EH (cell line): ENCODE data around the gene RUNX3.
"Not testable (repeated sequence)": the region's sequence is repeated elsewhere in the genome, so short reads cannot be mapped to it uniquely, and the experiment has no call there.

Source experiments
- DNase-seq: peaks from one replicate; pipeline ENCODE4 v3.0.0-alpha.2; 2015; ENCODE audit warnings: low read depth

Gene RUNX3

DNA sequence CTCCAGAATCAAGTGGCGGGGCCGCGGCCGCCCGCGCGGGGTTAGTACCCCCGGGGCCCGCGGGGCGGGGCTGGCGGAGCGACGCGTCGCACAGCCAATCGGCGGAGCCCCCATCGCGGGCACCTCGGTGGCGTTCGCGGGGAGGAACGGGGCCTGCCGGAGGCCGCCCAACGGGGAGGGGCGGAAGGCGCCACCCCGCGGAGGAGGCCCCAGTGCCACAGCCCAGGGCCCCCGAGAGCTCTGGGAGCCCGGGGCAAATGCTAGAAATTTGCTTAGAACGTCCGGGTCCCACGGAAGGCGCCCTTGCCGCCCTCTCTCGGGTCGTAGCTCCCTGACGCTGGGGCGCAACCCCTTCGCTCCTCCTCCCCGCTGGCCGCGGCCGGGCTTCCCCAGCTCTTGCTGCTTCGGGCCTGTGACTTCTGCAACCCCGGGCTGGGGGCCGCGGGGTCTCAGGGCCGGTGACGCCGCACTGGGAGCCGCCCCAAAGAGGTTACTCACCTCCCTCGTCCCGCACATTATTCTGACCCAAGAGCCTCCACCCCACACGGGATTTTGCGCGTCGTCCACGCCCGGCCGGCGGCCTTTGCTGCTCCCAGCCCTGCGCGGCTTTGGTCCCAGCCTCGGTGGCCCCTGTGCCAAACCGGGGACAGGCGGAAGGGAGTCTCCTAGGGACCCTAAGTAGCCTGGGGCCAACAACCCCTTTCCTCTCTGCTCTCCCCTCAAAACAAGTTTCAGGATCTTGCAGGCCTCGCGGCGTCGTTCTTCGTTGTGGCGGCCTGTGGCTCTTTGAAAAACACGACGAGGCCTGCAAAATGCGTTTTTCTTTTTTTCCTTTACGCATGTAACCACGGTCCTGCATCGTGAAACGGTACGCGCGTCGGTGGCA is at the start of gene RUNX3:
RUNX3 (minus strand) TSS at position 17 of the 886 bp plus-strand sequence. CDS start 408 bp downstream, outside the sequence.
- peak; percentile 78 for DNase-seq

DNA sequence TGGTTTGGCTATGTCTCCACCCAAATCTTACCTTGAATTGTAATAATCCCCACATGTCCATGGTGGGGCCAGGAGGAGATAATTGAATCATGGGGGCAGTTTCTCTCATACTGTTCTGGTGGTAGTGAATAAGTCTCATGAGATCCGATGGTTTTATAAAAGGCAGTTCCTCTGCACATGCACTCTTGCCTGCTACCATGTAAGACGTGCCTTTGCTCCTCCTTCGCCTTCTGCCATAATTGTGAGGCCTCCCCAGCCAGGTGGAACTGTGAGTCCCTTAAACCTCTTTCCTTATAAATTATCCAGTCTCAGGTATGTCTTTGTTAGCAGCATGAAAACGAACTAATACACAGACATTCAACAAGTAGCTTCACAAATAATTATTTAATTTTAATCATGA is 49.2 kb upstream of the RUNX3 start:
- not testable (repeated sequence) for DNase-seq

- no peak for DNase-seq
Measured at GRCh38 chr1:24978383-24979032, 48.4 kb upstream of the RUNX3 start.

- DNase-seq, result no peak
Measured at GRCh38 chr1:24975391-24975790, 45.3 kb upstream of the RUNX3 start.

- no peak for DNase-seq
Measured at GRCh38 chr1:24973315-24973714, 43.2 kb upstream of the RUNX3 start.

DNA sequence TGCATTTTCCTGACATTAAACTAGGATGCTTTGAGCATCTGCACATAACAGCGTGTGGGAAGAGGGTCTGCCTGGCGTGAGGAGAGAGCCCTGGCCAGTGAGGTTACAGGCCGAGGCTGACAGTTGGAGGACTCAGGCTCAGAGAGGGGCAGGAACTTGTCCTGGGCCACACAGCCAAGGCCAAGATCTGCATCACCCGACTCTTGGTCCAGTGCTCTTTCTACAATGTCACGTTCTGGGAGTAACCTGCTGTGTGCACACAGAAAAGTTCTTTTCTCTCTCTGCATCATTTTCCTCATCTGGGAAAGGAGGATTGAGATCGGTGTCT is 42.8 kb upstream of the RUNX3 start:
- DNase-seq, result no peak

DNA sequence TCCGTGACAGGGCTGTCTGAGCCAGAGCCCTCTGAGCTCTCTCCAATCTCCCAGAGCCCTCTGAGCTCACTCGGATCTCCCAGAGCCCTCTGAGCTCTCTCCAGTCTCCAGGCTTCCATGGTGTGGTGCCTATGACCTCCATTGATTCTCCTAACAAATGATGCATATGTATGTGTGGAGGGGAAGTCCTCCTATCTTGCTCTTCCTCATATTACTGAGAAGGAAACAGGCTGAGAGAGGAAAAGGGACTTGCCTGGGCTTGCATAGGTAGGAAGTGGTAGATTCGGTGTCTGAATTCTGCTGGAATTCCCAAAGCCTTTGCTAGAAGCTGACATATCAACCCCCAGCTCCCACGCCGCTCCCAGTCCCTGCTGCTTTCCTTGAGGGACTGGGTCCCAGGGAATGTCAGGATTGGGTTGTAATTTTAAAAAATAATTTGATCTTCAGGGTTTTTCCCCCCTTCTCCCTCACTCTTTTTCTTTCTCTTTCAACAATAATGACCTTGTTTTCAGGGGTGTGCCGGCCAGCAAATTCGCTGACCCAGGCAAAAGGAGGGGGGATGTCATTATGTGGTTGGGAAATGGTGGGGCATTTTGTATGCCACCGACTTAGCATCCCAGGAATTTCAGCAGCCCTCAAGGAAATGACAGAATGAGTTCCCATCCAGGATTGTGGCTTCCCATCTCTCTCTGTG is 42.3 kb upstream of the RUNX3 start:
- peak; percentile 33 for DNase-seq

DNA sequence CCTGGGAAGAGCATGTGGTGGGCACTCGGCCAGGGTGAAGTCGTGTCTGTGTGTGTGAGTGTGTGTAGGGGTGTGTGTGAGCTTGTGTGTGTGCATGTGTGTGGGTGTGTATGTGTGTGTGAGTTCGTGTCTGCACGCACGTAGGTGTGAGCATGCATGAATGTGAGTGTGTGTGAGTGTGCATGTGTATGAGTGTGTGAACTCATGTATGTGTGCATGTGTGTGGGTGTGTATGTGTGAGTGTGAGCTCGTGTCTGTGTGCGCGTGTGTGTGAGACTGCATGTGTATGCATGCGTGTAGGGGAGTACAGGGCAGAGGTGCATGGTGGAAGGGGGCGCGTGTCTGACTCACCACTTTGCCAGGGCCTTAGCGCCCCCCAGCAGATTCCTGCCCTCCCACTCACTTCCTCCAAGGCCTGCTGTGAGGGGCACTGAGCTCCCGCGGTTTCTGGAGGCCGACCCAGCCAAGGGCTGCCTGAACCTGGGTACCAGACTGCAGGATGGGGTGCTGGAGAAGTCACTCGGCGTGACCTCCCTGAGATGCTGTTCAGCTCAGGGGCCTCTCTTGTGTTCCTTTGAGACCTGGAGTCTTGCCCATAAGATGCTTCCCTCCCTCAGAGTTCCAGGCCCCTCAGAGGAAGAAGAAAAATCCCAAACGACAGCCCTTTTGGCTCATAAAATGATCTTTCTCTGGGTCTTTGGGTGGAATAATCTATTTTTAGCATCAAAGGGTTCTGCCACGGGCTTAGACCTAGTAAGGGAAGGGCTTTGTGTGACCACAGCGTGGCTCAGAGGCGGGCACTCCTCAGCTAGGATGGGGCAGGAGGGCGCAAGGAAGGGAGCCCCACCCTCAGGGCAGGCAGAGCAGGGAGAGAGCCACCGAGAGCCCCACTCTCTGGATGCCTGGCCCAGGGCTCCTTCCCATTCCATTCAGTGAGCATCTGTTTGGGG is 41.1 kb upstream of the RUNX3 start:
- DNase-seq, result peak; percentile 46

DNA sequence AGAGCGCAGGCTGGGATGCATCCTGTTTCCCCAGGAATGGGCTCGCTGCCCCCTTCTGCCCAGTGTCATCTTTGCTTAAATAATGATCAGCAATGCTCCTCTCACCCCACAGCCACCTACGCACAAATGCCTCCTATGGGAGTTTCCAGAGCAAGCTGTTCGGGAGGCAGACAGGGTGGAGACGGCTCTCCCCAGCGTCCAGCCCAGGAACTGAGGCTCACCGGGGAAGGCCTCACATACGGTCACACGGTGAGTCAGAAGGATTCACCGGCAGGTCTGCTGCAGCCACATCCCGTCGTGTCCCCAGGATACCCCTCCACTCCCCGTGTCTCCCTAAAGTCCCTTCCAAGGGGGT is 40.3 kb upstream of the RUNX3 start:
- peak; percentile 63 for DNase-seq

DNA sequence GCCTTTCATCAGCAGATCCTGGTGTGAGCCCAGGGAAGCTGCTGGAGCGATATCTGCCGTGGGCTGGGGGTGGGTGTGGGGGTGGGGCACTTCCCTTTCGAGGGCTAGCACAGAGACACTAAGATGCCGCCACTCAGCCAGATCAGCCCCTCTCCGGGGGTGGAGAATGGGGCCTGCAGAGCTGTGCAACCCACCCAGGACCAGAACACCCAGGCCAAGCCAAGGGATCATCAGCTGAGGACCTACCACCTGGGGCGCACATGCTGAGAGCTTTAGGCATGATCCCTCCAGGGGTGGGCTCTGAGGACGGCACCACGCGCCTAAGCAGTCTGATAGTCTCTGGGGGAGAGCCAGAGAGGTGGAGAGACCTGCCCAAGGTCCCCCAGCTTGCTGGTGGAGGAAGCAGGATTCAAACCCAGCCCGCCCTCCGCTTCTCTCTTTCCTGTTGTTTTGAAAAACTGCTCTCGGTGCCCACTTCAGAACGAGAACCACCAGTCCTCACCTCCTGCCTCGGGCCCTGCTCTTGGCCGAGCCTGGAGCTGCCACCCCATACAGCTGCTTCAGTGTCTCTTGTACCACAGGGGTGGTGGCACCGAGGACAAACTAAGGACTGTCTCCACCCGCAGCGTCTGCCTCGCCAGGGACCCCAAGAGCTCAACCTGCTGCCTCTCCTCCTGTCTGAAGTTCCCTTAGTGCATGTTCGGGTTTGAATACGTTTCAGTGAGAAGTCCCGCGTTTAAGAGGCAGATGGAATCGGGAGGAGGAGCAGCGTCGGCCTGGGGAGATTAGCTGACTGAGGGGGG is 39.7 kb upstream of the RUNX3 start:
- DNase-seq, result no peak

DNA sequence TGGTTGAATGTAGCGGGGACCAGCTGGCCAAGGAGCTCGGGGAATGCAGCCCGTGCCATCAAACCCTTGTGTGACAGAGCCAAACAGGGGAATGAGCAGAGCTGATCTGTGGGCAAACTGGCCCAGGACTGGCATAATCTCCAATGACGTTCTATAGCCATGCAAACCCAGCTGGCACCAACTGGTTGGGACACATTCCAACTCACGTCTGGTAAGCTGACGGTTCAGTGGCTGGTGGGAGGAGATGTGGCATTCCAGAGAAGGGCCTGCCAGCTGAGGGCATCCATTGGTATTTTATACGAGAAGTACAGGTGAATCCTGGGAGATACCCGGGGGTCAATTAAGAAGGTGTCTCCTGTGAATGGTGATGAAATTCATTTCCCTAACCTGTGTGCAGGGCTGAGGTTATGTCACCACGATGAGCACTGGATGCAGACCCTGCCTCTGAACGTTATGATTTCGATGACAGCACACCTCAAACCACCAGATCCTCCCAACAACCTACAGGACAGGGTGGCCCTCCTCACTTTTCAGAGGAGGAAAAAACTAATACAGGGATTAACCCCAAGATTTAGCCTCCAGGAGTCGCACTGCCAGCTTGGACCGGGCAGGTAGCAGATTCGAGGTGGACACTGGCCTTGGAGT is 39.0 kb upstream of the RUNX3 start:
- no peak for DNase-seq

GRCh38 chr1:24967962-24968361 is 37.9 kb upstream of the RUNX3 start:
- no peak for DNase-seq

DNA sequence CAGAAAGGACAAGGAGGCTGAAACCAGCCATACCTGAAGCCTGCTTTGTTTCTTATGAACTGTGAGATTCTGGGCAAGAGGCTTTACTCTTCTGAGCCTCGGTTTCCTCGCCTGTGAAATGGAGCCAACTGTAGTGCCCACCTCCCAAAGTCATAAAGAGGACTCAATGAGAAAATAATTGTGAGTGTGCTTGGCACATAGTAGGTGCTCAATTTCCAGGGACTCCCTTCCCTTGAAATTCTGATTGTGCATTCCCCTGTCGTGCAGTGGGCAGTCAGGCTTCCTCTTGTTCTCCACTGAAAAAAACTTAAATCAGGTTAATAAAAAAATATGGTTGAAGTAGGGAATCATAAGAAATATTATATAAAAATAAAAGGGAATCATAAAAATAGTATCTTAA is 37.5 kb upstream of the RUNX3 start:
- no peak for DNase-seq

- DNase-seq, result peak; percentile 85
Measured at GRCh38 chr1:24966724-24967346, 36.8 kb upstream of the RUNX3 start.

DNA sequence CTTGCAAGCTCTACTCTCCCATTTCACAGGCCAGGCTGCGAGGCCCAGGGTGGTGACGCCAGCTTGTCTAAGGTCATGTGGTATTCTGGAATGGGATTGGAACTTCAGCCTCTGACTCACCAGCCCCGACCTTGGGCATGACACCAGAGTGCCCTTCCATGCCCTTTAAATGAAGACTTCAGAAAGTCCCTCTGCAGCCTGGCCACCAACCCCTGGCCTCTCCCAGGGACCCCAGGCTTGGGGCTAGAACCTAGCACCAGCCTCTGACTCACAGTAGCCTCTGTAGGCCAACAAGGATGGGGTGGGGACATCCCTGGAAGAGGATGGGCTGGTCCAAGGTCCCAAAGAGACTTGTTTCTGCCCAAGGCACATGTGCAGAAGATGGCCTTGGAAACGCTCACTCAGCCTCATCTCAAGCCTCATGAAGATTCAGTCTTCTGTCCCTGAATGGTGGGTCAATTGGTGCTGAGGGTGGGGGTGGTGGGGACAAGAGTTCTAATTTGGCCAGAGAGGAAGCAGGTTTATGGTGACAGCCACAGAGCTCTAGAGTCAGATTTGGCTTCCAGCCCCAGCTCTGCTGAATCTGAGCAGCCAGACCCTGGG is 36.1 kb upstream of the RUNX3 start:
- no peak for DNase-seq

DNA sequence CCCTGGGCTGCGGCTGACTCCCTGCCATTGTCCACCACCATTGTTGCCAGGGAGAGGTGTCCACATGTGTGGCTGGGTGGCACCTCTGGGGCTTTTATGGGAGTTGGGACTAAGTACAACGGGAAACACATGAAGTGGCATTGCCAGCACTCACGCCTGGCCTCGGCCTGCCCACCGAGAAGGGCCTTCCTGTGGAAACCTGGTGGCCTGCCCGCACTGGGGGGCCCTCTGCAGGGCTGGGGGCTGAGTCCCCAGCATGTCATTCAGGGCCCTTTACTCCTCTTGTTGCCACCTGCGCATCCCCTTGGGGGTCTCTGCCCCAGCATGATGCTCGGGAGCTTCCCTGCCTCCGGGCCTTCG is 35.5 kb upstream of the RUNX3 start:
- DNase-seq, result no peak

DNA sequence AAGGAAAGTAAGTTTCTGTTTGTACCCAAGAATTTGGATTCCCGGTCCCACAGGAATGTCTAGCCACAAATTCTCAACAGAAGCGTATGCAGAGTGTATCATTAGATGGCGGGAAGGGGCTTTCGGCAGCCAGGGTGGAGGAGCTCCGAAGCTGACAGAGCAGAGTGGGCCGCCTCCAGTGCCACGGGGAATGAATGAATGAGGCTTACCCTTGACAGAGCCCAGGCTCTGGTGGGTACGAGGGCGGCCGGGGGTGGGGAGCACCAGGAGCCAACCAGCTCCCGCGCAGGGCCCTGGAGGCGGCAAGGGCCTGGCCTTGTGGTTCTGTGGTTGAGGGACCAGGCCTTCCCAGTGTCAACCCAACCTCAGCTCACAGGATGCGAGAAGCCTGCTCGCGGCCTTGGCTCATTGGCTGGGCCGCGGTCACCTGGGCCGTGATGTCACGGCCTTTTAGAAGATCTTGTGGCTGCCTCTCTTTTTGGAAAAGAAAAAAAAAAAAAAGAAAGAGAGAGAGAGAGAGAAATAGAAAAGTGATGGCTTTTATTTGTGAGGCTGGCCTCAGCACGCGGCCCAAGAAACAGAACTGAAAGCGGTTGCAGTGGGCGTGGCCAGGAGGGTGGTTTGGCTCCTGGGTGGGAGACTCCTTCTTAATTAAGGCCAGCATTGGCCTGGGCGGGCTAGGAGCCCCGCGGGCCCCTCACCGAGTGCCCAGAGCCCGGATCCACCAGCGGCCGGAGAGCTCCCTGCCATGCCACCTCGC is 34.9 kb upstream of the RUNX3 start:
- DNase-seq, result peak; percentile 64

DNA sequence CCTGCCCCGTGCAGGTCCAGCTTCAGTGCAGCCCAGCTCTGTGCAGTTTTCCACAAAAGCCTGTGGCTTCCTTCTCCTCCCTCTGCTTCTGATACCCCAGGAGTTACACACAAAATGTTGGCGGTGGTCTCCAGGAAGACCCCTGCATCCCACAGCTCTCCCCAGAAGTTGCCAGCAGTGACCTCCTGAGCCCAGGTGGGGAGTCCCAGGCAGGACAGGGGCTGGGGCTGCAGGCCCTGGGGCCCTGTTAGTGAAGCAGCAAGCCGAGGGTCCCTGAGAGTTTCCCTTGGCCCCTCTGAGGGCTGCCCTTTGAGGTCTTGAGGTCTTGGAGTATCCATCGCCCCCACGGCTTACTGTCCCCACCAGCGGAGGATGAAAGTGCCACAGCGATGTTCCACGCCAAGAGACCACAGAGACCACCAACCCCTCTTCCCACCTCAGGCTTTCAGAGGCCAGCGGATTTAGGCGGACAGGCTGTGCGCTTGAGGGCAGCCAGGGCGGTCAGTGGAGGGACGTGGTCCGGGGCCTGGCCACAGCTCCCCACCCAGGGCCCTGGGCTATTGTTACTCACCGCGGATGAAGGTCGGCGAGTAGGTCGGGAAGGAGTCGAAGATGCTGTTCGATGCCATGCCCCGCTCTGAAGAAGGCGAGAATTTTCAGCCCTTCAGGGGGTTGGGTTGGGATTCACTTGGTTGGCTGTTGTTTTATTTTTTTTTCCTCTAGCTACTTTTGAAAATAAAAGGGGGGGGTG is 34.0 kb upstream of the RUNX3 start:
- no peak for DNase-seq
